ENCODE data around the gene C3orf18. TPM values are rescaled to one million over a fixed set of nuclear protein-coding genes. Genes with fewer than 3 reads are reported as not detected.
A peak's percentile ranks its signal among the peaks of the same experiment; 100 is the strongest.

The C3orf18 gene
- polyA plus RNA-seq, 1 donor = 19.8 TPM

GRCh38 chr3:50580683-50581458, 13.3 kb upstream of the C3orf18 start:
- DNase-seq (ENCODE audit: low read depth) = no peak

DNA sequence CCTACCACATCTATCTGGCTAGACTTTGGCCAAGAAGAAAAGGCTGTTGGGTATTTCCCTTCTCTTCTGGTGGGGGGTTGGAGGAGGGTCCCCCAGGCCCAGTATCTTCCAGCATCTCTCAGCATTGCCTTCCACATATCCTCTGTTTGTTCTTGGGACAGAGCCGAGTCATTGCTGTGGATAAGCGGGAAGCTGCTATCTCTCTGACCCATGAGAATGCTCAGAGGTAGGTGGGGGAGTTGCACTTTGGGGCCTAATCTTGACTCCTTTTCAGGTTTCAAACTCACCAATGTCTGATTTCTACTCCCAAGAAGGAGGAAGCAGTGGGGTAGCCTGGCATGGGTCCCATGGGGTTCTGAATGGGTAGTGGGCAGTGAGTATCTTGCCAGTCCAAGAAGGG, 9.8 kb upstream of the C3orf18 start:
- DNase-seq (ENCODE audit: low read depth) = no peak

DNA sequence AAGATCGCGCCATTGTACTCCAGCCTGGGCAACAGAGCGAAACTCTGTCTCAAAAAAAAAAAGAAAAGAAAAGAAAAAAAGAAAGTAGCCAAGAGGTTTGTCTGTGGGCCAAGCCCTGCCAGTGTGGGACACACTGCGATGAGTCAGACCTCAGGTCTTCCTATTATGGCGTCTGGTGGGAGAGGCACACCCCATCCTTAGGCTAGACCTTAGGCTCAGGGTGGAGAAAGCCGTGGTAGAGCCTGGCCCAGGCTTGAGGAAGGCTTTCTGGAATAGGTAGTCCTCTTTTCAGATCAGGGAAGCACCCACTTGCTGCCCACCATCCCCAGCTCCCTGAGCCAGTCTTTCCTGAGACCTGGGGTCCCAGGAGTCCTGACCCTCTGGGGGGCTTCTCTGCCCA, 7.8 kb upstream of the C3orf18 start:
- DNase-seq (ENCODE audit: low read depth) = no peak

- DNase-seq (ENCODE audit: low read depth) = no peak
These were observed 6.9 kb upstream of the C3orf18 start for GRCh38 chr3:50574444-50574831.

DNA sequence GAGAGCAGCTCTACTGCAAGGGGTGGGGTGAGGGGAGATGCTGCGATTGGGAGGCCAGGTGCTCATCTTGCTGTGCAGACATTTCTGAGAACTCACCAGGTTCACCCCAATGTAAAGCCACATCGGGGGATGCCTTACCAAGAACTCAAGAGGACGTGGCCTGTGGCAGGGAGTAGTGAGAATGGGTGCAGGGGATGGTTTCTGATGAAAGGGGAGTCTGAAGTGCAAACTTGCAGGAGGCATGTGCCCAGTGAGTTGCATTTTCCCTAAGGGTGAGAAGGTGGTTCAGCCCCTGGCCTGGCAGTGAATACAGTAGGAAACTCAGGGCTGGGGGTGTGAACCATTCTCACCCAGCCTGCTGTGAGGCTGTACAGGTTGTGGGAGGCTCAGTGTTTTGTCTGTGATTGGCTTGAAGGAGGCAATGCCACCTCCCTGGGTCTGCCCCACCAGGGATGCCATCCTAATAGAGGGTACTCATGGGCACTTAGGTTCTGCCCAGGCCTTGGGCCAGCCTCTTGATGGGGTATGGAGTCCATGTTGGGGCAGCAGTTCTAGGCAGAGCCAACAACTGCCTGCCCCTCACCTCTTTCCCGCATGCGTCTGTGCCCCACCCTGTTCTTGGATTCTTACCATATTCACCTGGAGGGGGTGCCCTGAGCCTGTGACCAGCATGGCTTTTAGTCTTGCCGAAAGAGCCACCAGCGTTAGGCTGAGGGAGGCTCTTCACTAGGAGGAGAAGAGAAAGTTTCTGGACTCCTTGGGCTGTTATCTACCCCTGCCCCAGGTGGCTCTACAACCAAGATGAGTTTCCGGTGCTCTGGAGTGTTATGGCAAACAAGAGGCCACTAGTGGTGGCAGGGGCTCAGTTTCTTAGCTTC, 6.3 kb upstream of the C3orf18 start:
- no peak for DNase-seq (ENCODE audit: low read depth)

DNA sequence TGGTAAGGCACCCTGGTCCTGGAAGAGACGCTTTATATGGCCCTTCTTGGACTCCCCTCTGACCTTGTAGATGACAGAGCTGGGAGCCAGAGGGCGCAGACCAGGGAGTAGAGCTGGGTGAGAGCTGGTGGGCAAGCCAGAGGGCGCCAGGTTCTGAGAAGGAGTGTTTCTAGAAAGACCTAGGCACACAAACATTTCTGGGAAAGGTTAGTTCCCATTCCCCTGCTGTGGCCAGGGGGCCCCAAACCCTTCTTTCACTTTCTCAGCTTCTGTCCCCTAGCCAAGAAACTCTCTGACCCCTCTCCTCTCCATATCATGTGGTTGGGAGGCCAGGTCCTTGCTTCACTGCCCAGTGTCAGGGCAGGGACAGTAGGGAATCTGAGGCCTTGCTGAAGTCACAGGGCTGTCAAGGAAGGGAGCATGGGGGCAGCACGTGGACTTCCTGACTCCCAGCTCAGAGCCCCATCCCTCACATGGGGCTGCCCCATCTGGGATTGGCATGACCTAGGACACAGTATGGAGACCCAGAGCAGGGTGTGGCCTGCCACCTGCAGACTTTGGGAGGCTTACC, 5.3 kb upstream of the C3orf18 start:
- DNase-seq (ENCODE audit: low read depth) = no peak

DNA sequence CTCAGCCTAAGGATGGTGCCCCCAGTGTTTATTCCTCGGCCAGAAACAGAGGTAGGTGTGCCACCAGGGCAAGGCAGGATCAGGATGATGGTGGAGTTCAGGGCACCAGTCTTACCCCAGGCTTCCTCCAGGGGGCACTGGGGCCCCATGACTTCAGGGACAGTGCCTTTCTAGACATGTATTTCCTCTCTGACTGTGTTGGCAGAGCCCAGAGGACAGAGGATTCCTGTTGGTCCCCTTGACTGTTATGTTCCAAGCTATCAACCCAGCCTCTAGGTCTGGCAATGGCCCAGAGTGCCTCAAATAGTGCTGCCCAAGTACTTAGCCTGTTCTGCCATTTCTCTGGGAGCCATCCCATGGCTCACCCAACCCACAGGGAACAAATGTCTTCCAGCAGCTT, 4.6 kb upstream of the C3orf18 start:
- DNase-seq (ENCODE audit: low read depth) = no peak

DNA sequence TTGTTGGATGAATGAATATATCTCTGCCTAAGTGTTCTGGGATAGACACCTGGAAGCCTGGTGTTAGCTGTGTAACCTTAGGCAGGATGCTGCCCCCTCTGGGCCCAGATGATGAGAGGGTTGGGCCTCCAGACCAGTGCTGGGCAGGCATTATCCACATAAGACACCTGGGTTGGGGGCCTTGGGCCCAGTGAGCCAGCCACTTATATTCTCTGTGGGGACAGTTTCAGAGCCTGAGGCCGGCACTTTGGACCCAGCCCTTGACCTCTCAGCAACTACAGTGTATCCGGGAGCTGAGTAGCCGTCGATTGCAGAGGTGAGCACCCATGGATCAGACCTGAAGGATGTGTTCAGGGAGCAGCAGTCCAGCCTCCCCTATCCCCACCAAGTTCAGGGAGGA, 3.9 kb upstream of the C3orf18 start:
- no peak for DNase-seq (ENCODE audit: low read depth)

- DNase-seq (ENCODE audit: low read depth) = no peak
These were observed 3.1 kb upstream of the C3orf18 start for GRCh38 chr3:50570508-50571279.

DNA sequence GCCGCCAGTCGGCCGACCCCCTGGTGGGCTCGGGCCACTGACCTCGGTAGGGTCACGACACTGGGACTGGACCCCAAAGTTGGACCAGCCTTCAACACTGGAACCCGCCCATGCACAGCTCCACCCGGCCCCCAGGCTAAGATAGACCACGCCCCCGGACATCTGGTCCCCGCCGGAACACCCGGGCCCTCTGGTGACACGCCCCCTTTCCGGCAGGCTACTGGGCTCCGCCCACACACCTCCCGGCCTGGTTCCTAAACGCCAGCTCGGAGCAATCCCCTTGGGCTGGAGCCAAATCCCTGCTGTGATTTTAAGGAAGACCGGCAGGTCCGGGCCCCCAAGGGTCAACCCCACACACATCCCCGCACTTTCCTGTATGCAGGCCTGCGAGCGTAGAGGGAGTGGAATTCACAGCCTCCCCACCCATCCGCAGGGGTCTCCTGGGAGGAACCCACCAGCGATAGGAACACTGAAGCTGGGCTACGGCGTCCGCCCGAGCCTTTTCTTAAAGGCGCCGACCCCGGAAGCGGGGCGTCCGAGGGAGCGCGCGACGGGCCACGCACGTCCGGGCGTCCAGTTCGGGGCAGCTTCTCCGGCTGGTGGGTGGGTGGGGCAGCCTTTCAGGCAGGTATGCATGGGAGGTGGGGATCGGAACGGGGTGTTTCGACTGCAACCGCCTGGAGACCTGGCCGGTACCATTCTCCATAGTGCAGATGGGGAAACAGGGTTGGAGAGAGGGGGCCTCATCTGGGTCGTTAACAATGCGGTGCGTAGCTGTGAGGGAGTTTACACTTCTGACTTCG, 1.6 kb upstream of the C3orf18 start, which contains the start of gene HEMK1:
Gene HEMK1, plus strand, starts transcription at position 576 of the 803 bp plus-strand sequence. CDS start 1,583 bp downstream, outside the sequence.
- peak; percentile 84 for DNase-seq (ENCODE audit: low read depth)

DNA sequence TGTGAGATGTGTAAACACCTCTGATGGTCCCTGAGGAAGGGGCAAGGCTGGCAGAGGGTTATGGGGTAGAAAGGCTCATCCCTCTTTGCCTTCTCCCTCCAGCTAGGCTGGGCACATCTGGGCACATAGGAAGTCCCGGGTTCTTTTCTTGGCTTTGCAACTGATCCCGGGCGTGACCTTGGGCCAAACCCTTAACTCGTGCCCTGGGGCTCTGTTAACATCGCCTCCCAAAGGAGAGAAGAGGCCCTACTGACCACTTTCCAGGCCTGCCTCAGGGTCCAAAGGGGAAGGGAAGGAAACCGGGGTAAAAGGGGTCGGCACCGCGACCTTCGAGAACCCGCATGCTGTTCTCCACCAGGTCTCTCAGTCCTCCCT, 549 bp downstream of the C3orf18 start:
- no peak for DNase-seq (ENCODE audit: low read depth)

DNA sequence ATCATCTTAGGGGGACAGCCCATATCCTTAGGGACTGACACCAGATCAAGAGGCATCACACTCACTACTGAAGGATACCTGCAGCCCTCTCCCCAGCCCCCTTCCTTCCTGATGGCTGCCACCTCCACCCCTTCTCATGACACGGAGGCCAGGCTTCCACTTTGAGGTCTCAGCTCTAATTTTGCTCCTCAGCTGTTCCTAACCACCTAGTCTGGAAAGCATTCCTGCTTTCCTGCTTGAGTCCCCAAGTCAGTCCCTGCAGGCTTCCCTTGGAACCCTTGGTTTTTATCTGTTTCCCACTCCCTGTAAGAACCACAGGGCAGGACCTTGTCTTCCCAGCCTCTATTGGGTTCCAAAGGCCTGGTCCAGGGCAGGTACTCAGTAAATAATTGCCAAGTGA, 3.2 kb downstream of the C3orf18 start:
- DNase-seq (ENCODE audit: low read depth) = no peak

DNA sequence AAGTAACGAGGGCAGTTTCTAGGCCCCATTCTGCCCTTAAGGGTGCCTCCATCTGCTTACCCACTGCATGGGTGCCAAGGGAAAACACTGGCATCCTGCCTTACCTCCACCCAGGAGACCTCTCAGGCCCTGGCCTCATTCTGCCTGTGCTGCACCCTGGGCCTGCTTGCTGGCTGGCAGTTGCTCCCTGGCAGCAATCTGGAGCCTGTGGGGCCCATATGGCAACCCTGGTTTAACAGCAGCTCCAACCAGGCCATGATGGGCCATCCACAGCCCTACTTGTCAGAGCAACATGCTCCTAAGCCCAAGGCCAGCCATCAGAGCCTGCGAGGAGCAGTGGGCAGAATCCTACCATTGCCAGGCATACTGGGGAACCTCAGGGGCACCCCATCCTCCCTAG, 3.7 kb downstream of the C3orf18 start:
- no peak for DNase-seq (ENCODE audit: low read depth)

GRCh38 chr3:50562861-50563260, 4.7 kb downstream of the C3orf18 start:
- DNase-seq (ENCODE audit: low read depth) = no peak

- DNase-seq (ENCODE audit: low read depth) = no peak
These were observed 7.8 kb downstream of the C3orf18 start for GRCh38 chr3:50559702-50560101.

DNA sequence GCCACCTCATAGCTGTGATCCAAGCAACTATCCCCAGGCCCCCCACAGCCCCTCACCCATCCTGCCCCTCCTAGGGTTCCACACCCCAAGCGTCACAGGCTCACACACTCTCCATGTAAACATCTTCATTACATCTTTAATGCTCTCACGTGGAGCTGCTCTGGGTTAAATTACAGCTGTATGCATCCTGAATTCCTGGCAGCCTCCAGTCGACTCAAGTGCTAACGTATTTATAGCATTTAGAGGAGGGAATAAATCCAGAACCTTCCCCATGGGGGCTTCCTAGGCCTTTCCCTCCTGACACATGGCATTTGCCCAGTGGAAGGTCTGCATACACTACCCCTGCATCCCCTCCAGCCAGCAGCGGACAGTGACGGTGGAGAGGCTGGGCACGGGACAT, 9.6 kb downstream of the C3orf18 start:
- DNase-seq (ENCODE audit: low read depth) = no peak

DNA sequence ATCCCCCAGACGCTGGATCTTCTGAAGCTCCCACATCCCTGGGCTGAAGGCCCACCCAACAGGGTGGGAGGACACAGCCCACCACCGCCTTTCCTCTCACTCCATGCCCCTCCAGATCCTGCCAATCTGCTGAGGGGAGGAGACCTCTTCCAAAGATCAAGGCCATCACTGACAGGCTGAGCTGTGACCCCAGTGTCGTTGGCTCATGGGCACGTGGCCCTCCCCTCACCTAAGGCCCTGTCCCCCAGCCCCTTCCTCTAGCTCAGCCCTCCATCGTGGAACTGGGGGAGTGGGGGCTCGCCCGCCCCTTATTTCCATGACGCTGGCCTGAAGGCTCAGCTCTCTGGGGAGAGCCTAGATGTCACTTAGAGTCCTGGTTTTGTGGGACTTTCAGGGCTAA, 10.4 kb downstream of the C3orf18 start:
- DNase-seq (ENCODE audit: low read depth) = no peak

- no peak for DNase-seq (ENCODE audit: low read depth)
These were observed 13.0 kb downstream of the C3orf18 start for GRCh38 chr3:50554553-50554952.

DNA sequence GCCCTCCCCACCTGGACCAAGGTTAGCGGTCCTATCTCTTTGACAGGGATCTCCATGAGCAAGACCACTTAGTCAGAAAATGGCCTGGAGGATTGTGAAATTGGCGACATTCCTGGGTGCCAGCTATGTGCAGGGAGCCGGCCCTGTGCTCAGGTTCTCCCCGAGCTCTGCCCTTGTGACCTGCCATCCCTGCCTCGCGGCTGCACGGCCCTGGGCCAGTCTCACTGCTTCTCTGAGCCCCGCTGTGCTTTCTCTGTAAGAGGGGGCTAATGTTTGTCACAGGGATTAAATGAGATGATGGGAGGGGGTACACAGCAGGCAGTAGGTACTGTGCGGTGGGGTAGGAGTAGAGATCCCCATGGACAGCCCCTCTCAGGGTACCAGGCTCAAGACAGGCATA, 14.9 kb downstream of the C3orf18 start:
- no peak for DNase-seq (ENCODE audit: low read depth)

- no peak for DNase-seq (ENCODE audit: low read depth)
These were observed 15.7 kb downstream of the C3orf18 start for GRCh38 chr3:50551681-50552435.
